GM19351 (cell line): ENCODE results near the gene ESPNL.

Experiments used
- ATAC-seq: cut with Tn5 transposase; IDR thresholded peaks from one replicate; pipeline ENCODE4 v1.9.1; 2021; ENCODE audit warnings: mild to moderate bottlenecking, moderate library complexity; ENCODE audit not compliant: unreplicated experiment

Gene ESPNL

DNA sequence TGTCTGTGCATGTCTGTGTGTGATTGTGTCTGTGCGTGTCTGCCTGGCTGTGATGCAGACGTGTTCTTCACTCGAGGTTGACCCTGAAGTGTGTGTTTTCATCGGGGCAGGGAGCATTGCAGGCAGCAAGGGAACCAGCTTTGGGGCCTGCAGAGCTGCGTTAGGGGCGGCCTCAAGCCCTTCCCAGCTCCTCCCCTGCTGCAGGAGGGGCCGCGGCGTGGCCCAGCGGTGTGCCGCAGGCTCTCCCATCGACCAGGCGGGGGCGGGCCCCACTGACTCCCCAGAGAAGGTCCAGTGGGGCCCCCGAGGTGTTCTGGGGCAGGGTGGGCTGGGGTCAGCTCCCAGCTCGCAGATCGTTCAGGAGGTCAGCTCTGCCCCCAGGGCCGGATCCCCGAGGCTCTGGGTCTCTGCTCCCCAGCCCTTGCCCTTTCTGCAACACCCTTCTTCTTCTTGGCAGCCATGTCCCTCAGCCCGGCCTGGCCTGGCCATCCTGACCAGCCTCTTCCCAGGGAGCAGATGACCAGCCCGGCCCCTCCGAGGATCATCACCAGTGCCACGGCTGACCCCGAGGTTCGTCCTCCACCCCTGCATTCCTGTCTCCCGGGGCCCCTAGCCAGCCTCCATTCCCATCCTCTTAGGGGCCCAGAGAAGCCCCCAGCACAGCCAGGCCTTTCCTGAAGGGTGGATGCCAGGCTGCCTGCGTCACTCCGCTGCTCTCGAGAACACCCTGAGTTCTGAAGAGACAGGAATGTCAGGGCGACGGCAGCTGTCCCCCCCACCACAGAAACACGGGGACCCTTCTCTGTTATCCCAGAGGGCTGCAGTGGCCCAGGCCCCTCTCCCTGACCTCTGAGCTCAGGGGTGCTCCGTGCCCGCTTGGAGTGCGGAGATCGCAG is 27.3 kb downstream of the ESPNL start:
- ATAC-seq: peak; percentile 81

DNA sequence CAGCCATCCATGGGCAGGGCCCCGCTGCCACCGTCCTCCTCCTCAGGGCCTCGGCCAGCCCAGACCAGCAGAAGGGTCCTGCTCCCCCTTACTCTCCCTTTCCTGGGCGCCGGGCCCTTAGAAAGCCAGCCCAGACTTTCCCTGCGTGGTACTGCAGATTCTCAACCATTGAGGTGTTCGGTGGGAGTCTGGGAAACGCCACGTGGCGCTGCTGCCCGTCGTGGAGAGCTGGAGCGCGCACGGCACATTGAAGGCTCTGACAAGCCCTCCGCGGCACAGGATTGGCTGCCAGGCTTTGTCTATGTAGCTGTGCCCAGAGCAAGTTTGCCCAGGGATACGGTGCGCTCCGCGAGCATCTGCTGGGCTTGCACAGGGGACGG is 27.9 kb downstream of the ESPNL start:
- no peak for ATAC-seq

DNA sequence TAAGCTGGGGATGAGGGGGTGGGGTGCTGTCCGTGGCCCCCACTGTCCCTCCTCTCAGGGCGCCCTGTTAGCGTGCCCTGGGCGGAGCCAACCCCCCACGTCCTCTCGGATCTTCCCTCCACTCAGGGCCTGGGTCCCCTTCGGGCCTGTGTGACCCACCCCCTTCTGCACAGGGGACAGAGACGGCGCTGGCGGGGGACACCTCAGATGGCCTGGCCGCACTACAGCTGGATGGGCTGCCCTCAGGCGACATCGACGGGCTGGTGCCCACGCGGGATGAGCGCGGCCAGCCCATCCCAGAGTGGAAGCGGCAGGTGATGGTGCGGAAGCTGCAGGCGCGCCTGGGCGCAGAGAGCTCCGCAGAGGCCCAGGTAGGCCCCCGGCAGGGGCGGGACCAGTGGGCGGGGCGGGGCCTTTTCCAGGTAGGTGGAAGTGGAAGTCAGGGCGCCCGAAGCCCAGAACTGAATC is 28.4 kb downstream of the ESPNL start:
- no peak for ATAC-seq

DNA sequence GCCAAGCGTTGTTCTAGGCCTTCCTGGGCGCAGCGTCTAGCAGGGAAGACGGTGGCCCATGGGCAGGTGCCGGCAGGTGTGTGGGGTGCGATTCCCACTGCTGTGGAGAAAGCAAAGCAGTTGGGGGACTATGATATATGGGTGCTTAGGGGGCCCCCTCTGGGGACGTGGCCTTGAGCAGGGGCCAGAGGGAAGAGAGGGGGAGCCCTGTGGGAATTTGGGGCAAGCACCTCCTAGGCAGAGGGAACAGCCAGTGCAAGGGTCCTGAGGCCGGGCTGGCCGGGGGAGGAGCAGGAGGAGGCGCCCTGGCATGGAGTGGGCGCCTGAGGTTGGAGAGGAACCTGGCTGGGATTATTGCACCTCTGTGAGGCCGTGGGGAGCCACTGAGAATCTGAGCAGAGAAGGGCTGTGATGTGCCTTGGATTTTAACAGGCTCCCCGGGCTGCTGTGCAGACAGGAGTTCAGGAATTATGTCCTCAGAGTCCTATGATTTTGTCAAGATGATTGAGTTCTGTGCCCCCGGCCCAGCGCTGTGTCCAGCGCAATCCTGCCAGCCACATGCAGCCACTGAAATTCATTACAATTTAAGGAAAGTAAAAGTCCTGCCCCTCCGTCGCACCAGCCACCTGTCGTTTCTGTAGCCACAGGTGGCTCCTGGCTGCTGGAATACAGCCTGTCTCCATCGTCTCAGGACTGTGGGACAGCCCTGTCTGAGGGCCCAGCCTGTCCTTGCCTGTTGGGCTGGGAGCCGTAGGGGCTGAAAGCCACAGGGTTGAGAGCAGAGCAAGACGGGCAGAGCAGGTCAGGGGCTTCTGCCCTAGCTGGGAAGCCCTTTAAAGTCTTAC is 29.2 kb downstream of the ESPNL start:
- no peak for ATAC-seq

DNA sequence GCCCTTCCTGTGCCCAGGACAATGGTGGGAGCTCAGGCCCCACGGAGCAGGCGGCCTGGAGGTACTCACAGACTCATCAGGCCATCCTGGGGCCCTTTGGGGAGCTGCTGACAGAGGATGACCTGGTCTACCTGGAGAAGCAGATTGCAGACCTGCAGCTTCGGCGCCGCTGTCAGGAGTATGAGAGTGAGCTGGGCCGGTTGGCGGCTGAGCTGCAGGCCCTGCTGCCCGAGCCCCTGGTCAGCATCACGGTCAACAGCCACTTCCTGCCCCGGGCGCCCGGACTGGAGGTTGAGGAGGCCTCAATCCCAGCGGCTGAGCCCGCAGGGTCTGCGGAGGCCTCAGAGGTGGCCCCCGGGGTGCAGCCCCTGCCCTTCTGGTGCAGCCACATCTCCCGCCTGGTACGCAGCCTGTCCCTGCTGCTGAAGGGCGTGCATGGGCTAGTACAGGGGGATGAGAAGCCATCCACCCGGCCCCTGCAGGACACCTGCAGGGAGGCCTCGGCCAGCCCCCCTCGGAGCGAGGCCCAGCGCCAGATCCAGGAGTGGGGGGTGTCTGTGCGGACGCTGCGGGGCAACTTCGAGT is 30.1 kb downstream of the ESPNL start:
- ATAC-seq: no peak

DNA sequence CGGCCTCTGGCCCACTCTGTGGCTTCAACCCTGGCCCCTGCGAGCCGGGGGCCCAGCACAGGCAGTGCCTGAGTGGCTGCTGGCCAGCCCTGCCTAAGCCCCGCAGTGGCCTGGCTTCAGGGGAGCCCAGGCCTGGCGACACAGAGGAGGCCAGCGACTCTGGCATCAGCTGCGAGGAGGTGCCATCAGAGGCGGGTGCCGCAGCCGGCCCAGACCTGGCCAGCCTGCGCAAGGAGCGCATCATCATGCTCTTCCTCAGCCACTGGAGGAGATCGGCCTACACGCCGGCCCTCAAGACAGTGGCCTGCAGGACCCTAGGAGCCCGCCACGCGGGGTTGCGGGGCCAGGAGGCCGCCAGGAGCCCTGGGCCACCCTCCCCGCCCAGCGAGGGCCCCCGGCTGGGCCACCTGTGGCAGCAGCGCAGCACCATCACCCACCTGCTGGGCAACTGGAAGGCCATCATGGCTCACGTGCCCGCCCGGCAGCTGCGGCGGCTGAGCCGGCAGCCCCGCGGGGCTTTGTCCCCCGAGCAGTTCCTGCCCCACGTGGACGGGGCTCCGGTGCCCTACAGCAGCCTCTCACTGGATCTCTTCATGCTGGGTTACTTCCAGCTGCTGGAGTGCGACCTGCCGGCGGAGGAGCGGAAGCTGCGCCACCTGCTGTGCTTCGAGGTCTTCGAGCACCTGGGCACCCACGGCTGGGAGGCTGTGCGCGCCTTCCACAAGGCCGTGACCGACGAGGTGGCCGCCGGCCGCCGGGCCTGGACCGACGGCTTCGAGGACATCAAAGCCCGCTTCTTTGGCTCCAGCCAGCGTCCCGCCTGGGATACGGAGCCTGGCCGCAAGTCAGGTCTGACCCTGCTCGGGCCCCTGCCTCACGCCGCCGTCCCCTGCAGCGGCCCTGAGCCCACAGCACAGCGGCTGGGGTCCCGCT is 30.8 kb downstream of the ESPNL start:
- no peak for ATAC-seq

DNA sequence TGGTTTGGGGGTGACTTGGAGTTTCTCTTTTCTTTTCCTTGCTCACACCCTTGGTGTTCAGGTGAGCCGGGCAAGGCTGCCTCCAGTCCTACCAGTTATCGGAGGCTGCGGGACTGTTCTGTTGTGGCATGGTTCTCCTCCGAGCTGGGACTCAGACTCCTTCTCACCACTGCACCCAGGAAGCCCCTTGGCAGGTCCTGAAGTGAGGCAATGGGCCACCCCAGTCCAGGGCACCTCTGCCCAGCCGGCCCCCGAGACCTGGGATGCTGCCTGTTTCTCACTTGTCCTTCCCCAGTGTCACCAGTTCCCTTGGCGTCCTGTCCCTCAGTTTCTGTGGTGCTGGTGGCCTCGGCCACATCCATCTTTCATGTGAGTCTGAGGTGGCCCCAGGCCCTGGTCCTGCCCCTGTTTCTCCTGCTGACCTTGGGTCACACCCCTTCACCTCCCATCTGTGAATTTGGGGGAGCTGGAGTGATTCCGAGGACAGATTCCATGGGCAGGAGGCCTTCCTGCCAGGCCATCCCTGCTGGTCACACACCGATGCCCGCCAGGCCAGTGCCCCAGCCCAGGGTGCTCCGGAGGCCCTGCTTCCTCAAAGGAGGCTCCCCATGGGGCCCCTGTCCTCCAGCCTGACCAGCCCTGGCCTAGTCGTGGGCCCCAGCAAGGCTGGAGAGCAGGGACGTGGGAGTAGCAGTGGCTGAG is 31.8 kb downstream of the ESPNL start:
- ATAC-seq: no peak

DNA sequence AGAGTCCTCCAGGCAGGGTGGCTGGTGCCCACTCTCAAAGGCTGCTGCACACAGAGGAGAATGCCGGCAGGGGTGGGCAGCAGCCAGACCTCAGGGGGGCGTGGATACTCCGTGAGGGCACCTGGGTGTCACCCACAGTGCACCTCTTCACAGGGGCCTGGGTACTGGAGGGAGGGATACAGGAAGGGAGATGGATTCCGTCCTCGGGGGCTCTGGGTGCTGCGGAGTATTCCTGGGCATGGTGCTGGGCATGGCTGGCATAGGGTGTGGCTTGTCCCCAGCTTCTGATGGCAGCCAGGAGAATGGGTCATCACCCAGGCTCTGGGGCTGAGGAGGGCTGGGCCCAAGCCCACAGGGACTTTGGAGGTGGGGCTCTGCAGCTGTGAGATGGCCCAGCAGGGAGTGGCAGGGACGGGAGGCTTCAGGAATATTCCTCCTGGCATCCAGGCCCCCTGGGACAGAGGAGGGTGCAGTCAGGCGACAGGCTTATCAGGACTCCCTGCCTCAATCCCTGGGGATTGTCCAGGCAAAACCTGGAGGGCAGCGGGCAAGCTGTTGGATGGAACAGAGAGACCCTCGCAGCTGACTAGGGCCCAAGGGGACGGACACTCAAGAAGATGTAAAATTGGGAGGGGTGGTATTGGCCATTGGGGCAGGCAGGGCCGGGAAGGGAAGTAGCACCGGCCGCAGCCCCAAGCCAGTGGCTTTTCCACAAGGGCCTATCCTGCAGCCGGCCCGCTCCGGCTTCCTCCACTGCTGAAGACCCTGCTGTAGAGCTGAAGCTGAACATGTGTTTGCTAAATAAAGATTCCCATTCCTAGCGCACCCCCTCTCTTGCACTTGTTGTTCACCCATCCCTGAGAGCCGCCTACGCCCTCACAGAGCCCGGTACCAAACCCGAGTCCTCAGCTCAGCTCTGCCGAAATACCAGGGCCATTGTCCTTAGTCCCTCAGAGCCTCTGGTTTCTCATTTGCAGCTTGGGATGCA is 32.6 kb downstream of the ESPNL start:
- ATAC-seq: no peak

DNA sequence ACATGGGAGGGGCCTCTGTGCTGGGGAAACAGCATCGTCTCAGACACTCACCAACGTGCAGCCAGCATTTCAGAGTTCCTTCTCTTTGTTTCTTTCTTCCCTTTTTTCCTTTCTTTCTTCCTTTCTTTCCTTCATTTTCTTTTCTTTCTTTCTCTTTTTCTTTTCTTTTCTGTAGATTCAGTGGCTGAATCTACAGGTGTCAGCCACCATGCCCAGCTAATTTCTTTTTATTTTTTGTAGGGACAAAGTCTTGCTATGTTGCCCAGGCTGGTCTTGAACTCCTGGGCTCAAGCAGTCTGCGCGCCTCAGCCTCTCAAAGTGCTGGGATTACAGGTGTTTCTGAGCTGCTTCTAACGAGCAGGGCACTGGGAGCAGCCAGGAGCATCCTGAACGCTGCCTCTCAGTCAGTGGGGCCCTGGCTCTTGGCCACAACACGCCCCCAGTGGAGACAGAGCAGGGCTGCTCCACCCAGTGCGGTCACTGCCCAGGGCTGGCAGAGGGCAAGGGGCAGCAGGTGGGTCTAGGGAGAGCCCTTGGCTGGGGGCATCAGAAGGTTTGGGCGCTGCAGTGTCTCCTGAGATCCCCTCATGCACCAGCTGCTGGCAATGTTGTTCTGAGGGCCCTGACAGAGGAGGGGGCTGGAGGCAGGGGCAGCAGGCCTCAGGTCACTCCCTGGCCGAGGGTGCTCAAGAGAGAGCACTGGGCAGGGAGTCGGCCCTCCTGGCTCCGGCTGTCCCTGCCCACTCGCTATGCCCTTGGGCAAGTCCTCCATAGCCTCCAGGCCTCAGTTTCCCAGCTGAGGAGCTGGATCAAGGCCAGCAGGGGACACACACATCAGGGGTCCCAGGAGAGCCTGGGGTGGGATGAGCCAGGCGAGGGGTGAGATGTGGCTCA is 33.6 kb downstream of the ESPNL start:
- no peak for ATAC-seq

DNA sequence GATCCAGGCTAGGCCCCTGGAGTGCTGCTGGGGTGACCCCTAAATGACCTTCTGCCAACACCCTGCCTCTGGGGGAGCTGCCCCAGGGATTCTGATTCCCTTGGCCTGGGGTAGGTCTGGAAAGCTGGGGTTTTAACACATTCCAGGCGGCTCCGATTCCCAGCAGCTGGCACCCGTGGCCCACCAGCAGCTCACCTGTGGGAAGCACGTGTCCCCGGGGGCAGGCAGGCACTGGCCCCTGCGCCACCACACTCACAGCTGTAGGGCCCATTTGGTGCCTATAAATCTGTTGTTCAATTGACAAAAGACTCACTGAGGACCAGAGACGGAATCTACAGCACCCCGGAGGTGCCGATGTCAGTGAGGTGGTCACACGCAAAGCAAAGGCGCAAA is 34.2 kb downstream of the ESPNL start:
- no peak for ATAC-seq

DNA sequence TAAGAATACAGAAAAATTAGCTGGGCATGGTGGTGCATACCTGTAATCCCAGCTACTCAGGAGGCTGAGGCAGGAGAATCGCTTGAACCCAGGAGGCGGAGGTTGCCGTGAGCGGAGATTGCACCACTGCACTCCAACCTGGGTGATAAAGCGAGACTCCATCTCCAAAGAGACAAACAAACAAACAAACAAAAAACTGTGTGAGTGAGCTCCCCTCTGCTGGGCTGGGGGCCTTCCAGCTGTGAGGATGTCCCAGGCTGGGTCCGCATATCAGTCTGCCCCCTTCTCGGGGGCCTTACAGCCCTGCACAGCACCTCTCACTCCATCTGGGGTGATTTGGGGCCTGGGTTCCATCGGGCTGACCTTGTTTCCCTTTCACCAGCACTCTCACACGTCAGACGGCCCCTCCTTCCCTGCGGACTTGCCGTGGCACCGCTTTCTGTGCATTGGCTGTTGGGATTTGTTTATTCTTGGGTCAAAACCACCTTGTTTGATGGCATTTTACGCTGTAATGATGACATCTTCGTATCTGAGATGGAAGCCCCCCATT is 35.5 kb downstream of the ESPNL start:
- ATAC-seq: no peak

DNA sequence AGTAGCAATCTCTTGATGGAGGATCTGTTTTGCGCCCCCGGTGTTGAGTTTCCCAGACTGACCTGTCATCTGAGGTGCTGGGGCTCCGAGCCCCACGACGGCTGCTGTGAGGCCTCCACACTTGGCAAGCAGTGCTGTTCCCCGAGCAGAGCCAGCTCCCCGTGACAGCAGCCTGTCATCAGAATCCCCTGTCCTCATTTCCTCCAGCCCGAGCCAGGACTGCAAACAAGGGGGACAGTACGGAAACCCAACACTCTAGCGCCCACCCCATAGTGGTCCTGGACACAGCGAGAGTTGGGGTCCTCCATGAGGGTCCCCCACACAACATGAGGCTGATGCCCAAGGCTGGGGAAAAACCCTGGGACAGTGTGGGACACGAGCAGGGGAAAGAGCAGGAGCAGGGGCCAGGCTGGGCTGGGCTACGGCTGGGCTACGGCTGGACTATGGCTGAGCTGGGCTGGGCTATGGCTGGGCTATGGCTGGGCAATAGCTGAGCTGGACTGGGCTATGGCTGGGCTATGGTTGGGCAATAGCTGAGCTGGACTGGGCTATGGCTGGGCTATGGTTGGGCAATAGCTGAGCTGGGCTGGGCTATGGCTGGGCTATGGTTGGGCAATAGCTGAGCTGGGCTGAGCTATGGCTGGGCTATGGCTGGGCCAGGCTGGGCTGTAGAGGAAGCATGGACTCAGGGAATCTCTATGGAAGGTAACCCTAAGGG is 36.8 kb downstream of the ESPNL start:
- ATAC-seq: no peak

DNA sequence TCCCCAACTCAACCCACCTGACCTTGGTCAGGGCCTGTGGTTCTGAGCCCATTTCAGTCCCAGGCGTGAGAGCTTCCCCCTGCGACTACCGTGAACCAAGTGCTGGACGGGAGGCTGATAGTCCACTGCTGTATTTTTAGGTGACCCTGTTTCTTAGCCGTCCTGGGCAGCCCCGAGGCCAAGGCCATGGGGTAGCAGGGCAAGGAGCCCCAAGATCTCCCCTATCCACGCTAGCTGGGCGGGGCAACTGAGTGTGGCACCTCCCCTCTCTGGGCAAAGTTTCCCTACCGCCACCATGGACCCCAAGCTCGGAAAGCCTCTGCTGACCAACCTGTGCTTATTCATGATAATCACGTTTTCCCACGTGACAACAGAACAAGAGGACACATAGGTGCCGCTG is 37.7 kb downstream of the ESPNL start:
- ATAC-seq: no peak

DNA sequence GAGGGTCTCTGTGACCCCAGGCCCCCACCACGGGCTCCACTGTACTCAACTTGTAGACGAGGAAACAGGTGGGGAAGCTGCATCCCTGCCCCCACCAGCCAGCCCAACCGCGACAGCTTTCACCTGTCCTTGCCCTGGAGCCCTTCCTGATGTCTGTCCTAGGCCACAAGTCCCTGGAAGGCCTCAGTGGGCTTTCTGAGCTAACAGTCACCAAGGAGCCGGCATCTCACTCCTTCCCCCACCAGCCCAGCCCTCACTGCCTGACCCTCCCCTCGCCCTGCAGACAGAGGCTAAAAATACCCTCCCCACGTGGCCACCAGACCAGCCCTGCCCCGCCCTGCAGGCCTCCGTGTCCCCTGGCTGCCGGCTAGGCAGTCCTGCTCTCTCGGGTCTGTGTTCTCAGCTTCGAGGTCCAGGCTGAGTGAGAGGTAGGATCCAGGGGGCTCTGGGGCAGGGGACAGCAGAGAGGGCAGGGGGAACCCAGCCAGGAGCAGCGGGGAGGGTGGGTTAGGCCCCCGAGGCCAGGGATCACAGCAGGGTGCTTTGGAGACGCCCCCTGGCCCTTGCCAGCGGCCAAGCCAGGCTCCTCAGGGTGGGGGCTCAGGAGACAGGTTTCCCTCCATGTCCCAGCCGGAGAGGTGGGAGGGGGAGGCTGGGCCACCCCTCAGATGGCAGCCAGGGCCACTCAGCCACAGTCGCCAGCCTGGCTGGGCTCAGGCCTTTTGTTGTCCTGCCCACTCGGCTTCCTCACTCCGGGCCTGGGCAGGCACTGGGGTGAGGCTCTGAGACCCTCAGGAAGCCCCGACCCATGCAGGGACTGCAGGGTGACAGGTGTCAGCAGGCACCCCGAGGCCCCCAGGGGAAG is 38.4 kb downstream of the ESPNL start, which contains the start of gene KLHL30:
Gene KLHL30 (plus strand): TSS at position 338 of the 865 bp plus-strand sequence. CDS start 2,087 bp downstream, outside the sequence.
- ATAC-seq: no peak

DNA sequence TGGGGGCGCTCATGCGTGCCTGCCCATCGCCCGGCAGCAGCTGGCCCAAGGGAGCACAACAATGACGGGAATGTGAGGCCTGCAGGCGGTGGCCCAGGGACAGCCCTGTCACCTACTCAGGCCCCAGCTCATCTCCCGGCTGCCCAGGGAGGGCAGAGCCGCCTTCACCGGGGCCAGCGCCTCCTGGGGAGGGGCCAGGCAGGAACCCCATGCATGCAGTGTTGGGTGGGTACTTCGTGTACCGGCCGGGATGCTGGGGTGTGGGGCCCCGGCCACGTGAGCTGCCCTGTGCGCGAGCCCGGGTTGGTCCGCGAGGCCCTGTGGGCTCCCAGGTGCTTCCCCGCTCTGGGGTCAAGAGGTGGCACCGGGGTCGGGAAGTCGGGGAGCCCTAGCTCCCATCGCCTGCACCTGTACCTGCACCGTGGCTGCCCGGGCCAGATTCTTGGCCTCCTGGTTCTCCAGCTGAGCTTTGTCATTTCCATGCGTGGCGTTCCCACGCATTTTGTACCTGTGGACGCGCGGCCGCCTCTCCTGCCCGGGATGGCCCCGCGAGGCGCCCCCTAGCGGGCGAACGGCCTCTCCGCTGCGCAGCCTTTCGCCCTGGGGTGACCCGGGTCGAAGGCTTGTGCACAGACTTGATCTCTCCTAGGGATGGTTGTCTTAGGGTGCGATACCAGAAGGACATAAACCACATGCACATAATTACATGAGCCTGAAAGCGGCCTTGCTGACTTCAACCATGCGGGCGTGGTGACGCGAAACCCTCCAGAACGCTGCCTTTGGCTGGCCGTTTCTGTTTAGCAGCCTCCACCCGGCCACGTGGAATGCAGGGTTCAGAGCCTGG is 39.3 kb downstream of the ESPNL start:
- ATAC-seq: no peak
